Medulla oblongata (tissue), 1 donor: ENCODE measurements around the gene MARCHF7.

ENCODE experiments used
- DNase-seq: peaks from one replicate; pipeline ENCODE4 v3.0.0-alpha.2; 2015; ENCODE audit errors: extremely low spot score

The MARCHF7 gene

GRCh38 chr2:159759577-159759976, 47.3 kb downstream of the MARCHF7 start:
- DNase-seq = no peak

GRCh38 chr2:159760326-159760725, 48.0 kb downstream of the MARCHF7 start:
- DNase-seq = no peak

GRCh38 chr2:159762075-159762474, 49.8 kb downstream of the MARCHF7 start:
- DNase-seq = peak; percentile 28
